GM21526 (cell line): ENCODE data around the gene ATXN10.
"Not testable (repeated sequence)": the region's sequence is repeated elsewhere in the genome, so short reads cannot be mapped to it uniquely, and the experiment has no call there.

Experiments
- ATAC-seq: cut with Tn5 transposase; IDR thresholded peaks from one replicate; pipeline ENCODE4 v1.9.1; 2021; ENCODE audit warnings: moderate library complexity; ENCODE audit not compliant: unreplicated experiment, low FRiP score

The ATXN10 gene

DNA sequence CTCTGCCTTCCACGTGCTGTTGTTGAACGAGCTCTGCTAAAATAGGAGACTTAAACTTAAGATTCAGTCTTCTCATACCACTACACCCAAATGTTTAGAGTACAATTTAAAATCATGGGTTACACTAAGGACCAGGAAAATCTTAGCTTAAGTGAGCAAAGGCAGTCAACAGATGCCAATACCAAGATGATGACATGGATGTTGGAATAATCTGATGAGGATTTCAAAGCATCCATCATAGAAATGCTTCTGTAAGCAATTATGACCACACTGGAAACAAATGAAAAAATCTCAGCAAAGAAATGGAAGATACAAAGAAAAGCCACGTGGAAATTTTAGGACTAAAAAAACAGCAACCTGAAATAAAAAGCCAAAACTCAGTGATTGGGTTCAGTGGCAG is 109.8 kb downstream of the ATXN10 start:
- ATAC-seq = no peak

DNA sequence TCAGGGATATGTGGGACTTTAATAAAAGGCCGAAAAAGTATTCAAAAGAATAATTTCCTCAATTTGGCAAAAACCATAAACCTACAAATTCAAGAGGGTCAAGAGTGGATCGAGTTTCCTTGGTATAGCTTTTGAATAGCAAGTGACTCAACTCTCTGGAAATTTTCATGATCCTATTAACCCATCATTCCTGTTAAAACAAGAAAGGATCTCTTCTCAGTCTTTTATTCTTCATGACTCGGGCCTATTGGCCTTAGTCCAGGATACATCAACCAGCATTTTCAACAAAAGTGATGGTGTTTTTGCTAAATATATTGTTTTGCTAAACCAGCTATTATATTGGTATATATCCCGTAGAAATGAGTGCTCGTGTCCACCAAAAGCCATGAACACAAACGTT is 110.3 kb downstream of the ATXN10 start:
- ATAC-seq = no peak

DNA sequence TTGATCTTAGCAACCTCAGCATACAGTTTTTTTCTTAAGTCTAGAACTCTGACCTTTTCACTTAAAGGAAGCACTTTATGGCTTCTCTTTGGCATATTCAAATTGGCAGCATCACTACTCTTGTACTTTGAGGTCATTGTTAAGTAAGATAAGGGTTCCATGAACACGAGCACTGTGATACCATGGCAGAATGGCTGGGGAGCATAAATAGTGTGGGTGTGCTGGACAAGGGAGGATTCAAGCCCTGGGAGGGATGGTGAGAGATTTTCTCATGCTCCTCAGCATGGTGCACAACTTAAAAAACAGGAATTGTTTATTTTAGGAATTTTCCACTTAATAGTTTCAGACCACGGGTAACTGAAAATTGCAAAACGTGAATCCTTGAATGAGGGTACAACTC is 111.4 kb downstream of the ATXN10 start:
- no peak for ATAC-seq

DNA sequence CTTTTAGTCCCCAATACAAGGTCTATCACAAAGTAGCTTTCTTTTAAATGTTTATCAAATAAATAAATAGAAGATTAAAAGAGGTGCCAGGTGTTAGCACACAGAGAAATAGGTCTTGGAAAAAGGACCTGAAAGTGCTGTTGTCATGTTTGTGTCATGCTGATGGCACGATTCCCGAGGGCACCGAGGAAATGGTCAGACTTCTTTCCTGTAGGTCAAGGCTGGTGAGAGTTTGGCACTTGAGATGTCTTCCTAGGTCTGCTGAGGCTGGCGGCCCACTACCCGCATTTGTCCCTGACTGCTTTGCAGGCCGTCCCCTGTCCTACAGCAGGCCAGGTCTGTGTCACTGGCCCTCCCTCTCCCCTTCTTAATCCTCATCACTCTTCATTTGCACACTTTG is 112.1 kb downstream of the ATXN10 start:
- no peak for ATAC-seq

DNA sequence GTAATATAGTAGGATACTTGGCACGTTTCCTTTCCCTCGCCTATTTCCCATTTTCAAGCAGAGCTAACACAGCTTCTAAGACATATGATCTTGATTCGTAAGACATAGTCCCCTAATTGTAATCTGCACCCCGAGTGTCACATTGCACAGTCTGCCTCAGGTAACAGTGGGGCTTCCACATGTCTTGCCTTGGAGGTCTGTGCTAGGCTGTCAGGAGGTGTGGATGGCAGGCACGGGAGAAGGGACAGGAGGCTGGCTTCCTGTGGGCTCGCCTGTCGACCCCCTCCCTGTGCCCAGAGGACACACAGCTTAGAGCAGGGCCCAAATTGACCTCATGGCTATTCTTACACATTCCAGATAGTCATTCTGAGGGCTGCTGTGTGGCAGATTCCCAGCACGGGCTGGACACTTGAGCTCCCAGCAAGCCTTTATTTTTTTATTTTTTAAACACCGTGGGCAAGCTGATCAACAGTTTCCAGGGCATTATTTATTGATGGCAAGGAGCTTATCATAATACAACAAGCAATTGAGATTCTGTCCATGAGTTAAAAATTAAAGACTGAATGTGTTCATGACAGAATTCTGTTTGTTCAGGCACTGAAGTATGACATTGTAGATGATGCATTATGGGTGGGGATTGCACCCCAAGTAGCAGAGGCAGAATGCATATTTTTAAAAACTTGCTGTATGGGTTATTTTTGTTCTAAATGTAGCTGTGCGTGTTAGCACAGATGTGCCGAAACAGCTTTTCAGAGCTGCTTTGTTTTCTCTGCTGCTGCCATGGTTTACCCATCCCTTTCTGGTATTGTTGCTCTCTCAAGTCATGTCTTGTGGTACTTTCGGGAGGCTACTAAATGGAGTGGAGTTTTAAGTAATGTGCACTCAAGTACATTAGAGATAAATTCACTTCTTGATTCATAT is 113.0 kb downstream of the ATXN10 start:
- ATAC-seq = no peak

DNA sequence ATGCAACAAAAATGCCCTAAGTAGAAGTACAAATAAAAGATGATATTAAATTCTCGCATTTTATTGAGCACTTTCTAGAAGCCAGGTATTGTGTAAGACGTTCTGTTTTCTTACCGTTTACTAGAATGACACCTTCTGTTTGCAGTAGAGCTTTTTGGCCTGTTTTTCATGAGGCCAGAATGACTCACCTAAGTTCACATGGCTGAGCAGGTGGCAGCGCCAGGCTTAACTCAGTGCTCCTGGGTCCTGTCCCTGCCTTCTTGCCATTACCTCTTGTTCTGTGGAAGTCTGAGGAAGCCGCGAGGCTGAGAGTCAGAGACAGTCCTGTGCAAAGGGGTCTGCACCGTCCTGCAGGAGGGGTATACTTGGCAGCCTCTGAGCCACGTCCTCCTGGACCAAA is 113.8 kb downstream of the ATXN10 start:
- ATAC-seq = no peak

DNA sequence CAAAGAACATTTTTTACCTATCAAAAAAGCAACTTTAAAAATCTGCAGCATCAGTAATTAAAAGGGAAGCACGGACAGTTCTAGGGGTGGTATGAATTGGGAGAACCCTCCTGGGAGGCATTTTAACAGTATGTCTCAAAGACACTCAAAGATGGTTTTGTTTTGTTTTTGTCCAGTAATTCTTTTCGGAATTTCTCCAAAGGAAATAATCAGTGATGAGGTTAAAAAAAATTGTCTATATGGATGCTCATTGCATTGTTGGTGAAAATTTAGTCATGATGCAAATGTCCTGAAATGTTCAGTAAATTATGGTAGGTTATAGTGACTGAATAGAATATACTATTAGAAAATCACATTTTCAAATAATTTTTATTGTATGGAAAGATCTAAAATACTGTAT is 115.1 kb downstream of the ATXN10 start:
- no peak for ATAC-seq

DNA sequence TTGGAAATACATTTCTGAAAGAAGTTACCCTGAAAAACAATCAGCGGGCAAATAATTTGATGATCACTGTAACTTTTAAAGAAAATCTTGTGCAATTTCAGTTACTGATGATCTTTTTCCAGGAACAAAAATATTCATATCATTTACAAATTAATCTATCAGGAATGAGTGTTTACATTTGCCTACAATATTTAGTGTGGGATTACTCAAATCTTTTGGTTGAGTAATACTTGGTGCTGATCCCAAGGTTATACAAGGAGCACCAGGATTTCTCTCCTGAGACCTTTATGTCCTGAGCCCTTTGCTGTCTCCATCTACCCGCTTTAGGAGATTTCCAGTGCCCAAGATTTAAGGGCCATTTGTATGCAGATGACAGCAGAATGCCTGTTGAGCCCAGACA is 116.1 kb downstream of the ATXN10 start:
- ATAC-seq = no peak

DNA sequence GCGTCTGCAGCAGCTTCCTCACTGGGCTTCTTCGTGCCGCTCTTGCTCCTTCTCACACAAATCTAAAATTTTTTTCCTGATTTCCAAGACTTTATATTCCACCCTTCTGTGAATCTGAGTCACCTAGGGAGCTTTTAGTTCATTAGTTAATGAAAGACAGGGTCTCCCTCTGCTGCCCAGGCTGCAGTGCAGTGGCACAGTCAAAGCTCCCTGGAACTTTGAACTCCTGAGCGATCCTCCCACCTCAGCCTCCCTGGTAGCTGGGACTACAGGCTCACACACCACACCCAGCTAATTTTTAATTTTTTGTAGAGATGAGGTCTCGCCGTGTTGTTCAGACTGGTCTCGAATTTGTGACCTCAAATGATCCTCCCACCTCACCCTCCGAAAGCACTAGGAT is 116.9 kb downstream of the ATXN10 start:
- no peak for ATAC-seq

DNA sequence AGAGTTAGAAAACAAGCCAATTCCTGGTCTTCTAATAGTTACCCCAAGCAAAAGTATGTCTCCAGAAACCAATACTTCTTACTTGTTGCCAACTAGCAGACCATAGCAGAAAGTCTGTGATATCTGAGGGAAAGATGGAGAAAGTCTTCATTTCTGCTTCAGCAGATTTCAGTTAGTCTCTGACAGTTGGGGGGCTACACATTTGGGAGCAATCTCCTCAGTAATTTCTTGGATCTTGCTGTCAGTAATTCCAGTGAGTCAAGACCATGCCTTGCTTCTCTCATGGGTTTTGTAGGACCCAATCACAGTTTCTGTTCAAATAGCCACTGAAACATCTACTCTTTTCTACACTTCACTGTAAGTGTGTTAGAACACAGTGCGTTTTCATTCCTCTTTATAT is 118.8 kb downstream of the ATXN10 start:
- no peak for ATAC-seq

DNA sequence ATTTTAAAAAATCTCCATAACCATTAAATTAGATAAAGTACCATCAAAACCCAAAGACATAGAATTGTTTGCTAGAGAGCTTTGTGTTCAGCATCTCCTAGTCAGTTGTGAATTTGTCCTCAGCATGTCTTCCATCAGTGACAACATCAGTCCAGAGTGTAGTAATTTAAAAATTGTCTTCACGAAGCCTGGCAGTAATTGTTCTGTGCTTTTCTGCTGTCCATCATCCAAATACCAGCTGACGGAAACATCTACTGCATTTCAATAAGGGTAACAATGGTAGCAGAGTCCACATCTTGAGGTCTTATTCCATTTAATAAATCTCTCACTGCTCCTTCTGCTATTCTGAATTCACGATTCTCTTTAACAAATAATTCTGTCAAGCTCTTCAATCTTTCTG is 121.5 kb downstream of the ATXN10 start:
- ATAC-seq = no peak

DNA sequence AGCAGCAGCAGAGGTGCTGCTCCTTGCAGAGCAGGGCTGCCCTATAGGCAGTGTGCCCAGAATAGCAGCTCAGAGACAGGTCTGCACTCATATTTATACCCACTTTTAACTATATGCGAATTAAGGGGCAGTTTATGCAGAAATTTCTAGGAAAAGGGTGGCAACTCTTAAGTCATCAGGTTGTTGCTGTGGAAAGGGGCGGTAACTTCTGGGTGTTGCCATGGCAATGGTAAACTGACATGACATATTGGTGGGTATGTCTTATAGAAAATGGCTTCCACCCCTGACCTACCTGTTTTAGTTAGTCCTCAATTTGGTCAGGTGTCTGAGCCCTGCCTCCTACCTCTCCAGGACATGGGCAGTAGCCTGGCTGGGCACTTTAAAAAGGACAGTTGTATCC is 122.3 kb downstream of the ATXN10 start:
- no peak for ATAC-seq

DNA sequence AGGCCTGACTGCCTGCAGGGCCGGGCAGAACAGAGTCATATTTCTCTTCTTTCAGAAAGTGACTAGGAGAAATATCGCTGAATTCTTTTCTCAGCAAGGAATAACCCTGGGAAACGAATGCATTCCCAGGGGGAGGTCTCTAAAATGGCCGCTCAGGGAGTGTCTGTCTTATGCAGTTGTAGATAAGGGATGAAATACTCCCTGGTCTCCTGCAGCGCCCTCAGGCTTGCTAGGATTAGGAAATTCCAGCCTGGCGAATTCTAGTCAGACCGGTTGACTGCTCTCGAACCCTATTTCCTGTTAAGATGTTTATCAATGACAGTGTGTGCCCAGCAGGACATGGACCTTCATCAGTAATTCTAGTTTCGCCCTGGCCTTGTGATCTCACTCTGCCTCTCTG is 124.4 kb downstream of the ATXN10 start:
- not testable (repeated sequence) for ATAC-seq

DNA sequence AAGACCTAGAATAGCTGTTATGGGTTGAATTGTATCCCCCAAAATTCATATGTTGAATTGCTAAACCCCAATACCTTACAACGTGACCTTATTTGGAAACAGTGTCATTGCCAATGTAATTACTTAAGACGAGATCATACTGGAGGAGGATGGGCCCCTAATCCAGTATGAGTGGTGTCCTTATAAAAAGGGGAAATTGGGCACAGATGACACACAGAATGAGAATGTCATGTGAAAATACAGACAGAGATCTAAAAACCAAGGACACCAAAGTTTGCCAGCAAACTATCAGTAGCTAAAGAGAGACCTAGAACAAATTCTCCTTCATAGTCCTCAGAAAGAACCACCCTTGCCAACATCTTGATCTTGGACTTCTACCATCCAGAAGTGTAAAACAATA is 127.7 kb downstream of the ATXN10 start:
- no peak for ATAC-seq

DNA sequence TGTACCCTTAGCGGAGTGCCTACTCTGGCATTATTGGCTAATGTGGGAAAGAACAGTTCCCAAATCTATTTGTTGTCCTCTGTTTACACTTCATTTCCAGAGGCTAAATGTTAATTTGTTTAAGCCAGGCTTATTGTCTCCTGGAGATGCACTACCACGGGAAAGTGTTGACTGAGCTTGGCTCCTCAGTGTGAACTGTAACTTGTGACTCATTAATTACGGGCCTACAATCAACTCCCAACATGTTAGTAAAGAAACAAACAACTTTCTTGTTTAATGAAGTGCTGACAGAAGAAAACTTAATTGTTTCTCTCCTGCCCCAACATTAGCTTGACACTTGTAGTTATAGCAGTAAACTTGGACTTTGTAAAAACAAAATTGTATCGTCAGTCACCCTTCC is 130.4 kb downstream of the ATXN10 start:
- ATAC-seq = no peak

DNA sequence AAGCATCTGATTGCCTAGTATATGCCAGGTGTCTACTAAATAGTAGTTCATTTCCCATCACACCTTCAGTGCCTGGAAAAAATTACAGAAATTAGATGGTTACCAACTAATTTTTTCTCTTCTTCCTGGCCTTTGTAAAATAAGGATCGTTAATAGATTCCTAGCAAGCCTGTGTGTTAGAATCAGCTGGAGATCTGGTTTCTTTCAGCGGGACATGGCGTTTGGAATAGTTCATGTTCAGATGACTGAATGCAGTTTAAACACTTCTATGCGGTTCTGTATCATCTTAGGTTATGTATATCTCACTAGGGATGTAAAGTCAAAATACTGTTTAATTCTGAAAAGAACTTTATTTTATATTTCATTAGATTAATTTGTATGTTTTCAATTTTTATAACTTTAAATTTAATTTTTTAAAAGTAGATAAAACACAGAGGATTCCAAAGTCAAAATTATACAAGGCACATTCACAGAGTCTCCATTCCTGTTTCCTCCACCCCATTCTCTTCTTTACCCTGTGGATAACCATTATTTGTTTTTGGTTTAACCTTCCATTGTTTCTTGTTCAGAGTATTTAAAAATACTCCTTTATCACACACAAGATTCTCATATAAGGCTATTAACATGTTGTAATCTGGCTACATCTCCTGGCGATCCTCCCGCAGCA is 132.8 kb downstream of the ATXN10 start:
- no peak for ATAC-seq

DNA sequence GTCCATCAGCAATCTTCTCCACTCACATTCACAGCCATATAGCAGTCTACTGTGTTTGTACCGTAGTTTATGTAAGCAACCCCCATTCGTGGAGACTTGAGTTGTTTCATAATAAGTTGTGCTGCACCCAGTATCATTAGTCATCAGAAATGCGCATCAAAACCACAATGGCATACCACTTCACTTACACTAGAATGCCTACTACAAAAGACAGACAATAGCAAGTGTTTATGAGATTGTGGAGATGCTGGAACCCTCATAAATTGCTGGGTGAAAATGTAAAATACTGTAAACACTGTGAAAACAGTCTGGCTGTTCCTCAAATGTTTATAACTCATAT is 133.3 kb downstream of the ATXN10 start:
- ATAC-seq = no peak

DNA sequence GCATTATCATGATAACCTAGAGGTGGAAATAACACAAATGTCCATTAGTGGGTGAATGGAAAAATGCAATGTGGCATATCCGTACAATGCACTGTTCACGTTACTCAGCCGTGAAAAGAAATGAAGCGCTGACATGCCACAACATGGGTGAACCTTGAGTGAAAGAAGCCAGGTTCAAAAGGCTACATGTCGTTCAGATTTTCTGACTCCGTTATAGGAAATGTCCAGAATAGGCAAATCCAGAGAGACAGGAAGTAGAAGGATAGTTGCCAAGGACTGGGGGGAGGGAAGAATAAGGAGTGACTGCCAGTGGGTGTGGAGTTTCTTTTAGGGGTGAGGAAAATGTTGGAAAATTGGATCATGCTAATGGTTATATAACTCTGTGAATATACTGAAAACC is 133.8 kb downstream of the ATXN10 start:
- no peak for ATAC-seq

DNA sequence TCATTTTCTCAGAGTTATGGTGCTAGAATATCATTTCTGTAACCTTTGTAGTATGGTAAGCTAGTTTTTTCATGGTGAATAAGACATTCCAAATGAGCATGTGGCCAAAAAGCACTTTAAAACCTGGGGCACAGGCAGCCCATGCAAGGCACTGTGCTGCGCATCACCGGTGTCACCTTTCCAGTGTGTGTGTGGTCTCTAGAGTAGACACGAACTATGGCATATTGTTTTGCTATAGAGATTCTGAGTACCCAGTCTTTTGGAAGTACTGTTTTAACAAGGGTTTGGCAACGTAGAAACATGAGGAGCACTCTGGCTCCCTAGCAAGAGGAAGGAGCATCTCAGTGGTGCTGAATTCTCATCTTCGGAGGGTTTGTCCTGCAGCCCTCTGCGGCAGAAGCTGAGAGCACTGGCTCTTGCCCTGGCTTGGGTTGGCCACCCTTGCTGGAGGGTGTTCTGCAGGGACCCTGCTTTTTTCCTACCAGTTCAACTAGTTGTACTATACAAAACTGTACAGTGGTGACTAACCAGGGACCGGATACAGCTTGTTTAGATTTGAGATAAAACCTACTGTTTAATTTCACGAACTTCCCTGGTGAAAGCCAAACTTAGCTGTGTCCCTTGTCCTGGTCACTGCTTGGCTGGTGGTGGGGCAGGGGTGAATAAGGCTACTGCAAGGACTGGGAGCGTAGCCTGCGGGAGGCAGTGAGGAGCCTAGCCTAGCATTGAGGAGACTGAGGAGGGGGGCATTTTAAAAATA is 135.7 kb downstream of the ATXN10 start:
- ATAC-seq = no peak

DNA sequence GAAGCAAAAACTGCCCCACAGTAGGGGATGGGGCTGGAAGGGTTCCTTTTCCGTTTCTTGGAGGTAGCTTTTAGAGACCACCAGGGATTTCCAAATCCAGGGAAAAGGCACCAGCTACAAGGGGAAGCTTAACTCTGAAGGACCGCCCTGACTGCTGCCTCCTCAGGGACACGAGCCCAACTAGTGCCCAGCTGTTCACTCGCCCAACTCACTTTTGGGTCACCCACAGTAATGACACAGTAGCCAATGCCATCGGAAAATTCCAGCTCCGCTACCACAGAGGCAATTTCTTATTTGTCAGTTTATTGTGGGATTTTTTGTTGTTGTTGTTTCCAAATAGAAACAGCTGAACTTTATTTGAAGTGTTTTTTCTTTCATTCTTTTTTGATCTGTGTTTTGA is 141.3 kb downstream of the ATXN10 start:
- ATAC-seq = no peak

DNA sequence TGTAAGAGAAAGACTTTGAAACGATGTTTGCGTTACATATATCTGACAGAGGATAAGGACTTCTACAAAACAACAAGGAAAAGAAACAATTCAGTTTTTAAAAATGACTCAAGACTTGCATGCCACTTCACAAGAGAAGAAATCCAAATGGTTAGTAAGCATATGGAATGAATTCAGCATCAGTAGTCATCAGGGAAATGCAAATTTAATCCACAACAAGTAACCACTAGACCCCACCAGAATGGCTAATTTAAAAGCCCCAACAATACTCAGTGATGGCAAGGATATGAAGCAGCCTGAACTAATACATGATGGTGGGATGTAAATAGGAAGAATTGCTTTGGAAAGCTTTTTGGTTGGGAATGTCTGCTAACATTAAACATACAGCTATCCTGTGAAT is 142.6 kb downstream of the ATXN10 start:
- ATAC-seq = no peak

DNA sequence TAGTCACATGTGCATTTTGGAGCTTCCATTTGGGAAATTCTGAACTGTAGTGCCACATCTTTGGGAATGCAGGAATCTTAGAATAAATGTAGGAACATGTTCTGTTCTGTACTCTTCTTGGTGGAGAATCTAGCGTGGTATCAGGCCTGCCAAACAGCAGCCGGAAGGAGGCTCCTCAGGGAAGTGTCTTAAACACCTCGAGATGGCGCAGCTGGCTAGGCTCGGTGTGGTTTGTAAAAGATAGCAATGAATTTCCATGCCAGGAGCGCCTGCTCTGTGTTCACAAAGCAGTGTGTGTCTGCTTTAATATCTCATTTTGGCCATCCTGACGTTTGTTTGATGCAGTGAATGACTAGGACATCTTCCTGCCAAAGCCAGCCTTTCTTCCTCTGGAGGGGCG is 145.1 kb downstream of the ATXN10 start:
- no peak for ATAC-seq
